B cell (primary cell): ENCODE measurements around the gene HAGH. TPM values are rescaled to one million over a fixed set of nuclear protein-coding genes. Genes with fewer than 3 reads are reported as not detected.

Source experiments
- ATAC-seq: fragments of 200-7000 bp; cut with Tn5 transposase; one replicate; pipeline ENCODE4 v1.10.0; 2021; ENCODE audit warnings: low read depth, mild to moderate bottlenecking, moderate number of reproducible peaks, moderate library complexity
- CTCF ChIA-PET: fragments of 350-600 bp; sonication (Branson Sonifier 250); formaldehyde crosslinking; loops from one replicate; lab custom pipeline; 2021; ENCODE audit warnings: antibody characterized with exemption, inconsistent platforms; lab: Charles Lee
- POLR2A ChIA-PET: fragments of 350-600 bp; sonication (Branson Sonifier 250); formaldehyde crosslinking; loops from one replicate; lab custom pipeline; 2021; ENCODE audit warnings: antibody characterized with exemption; lab: Charles Lee
- DNase-seq: peaks from one replicate; pipeline ENCODE4 v3.0.0; 2013
- H2AFZ ChIP-seq: 2 replicates; pipeline ENCODE4 v1.6.1; 2012; ENCODE audit warnings: mild to moderate bottlenecking, low read depth, low read length; ENCODE audit not compliant: insufficient read depth, poor library complexity, severe bottlenecking
- H3K27ac ChIP-seq, 2 donors: 1 replicate in 1 of 2; 2 replicates in 1 of 2; pipeline ENCODE4 v1.5.1; 2012 to 2013; ENCODE audit warnings: low read length in 2 of 2, mild to moderate bottlenecking in 2 of 2, moderate library complexity in 1 of 2
- H3K27me3 ChIP-seq, 4 experiments: fragments of 200-600 bp in 1 of 4; sonication (generic) in 1 of 4; replicated peaks in 1 of 4; 1 replicate in 2 of 4; 2 replicates in 2 of 4; pipeline versions ENCODE4 v1.6.1 to v1.7.0; 2013 to 2016; ENCODE audit warnings: low read length in 3 of 4, mild to moderate bottlenecking in 2 of 4, mixed read lengths in 1 of 4, moderate library complexity in 1 of 4; ENCODE audit not compliant: insufficient read depth in 4 of 4, control insufficient read depth in 3 of 4; ENCODE audit errors: control extremely low read depth in 1 of 4
- H3K36me3 ChIP-seq, 2 experiments: replicated peaks in 1 of 2; 1 replicate in 1 of 2; 2 replicates in 1 of 2; pipeline versions ENCODE4 v1.6.1 to v1.7.1; 2013; ENCODE audit warnings: low read length in 1 of 2; ENCODE audit not compliant: insufficient read depth in 2 of 2, control insufficient read depth in 1 of 2; ENCODE audit errors: control extremely low read depth in 1 of 2, extremely low read depth in 1 of 2
- H3K4me1 ChIP-seq, 2 donors: fragments of 200-600 bp in 1 of 2; sonication (generic) in 1 of 2; 1 replicate in 1 of 2; 2 replicates in 1 of 2; pipeline versions ENCODE4 v1.5.1 to v1.6.1; 2013 to 2017; ENCODE audit warnings: low read length in 2 of 2; ENCODE audit not compliant: control insufficient read depth in 2 of 2, insufficient read depth in 2 of 2
- H3K4me2 ChIP-seq: replicated peaks from 2 replicates; pipeline ENCODE3; 2012; ENCODE audit warnings: mild to moderate bottlenecking, low read depth, low read length; ENCODE audit not compliant: poor library complexity, severe bottlenecking
- H3K4me3 ChIP-seq, 5 experiments: fragments of 200-600 bp in 1 of 5; sonication (generic) in 1 of 5; 1 replicate in 3 of 5; 2 replicates in 2 of 5; pipeline versions ENCODE4 v1.5.1 to v1.7.0; 2011 to 2016; ENCODE audit warnings: low read length in 4 of 5, mild to moderate bottlenecking in 4 of 5, low read depth in 2 of 5, control low read depth in 1 of 5, moderate library complexity in 1 of 5; ENCODE audit not compliant: insufficient read depth in 1 of 5; ENCODE audit errors: control extremely low read depth in 1 of 5, extremely low read depth in 1 of 5
- H3K79me2 ChIP-seq: fragments of 200-600 bp; sonication (generic); one replicate; pipeline ENCODE4 v1.6.0; 2016; ENCODE audit warnings: low read length; ENCODE audit not compliant: control insufficient read depth, insufficient read depth
- H3K9ac ChIP-seq: fragments of 200-600 bp; sonication (generic); 2 replicates; pipeline ENCODE4 v1.6.1; 2017; ENCODE audit warnings: mild to moderate bottlenecking, low read length, moderate library complexity
- H3K9me3 ChIP-seq, 3 donors: one replicate each; pipeline versions ENCODE4 v1.6.1 to v1.7.1; 2013; ENCODE audit warnings: low read length in 2 of 3; ENCODE audit not compliant: control insufficient read depth in 2 of 3, insufficient read depth in 1 of 3; ENCODE audit errors: control extremely low read depth in 1 of 3
- H4K20me1 ChIP-seq: 2 replicates; pipeline ENCODE4 v1.6.0; 2012; ENCODE audit warnings: mild to moderate bottlenecking, low read length; ENCODE audit not compliant: insufficient read depth, control insufficient read depth, poor library complexity, severe bottlenecking
- H3K27ac Mint-ChIP-seq: one replicate; pipeline ENCODE4 v1.8.0; 2021; ENCODE audit warnings: mixed read lengths
- H3K27me3 Mint-ChIP-seq: one replicate; pipeline ENCODE4 v1.8.0; 2021; ENCODE audit warnings: mixed read lengths
- H3K4me1 Mint-ChIP-seq: one replicate; pipeline ENCODE4 v1.8.0; 2021; ENCODE audit warnings: mixed read lengths
- H3K4me3 Mint-ChIP-seq: one replicate; pipeline ENCODE4 v1.8.0; 2021; ENCODE audit warnings: mixed read lengths
- H3K9me3 Mint-ChIP-seq: one replicate; pipeline ENCODE4 v1.8.0; 2022; ENCODE audit warnings: mixed read lengths; ENCODE audit not compliant: insufficient read depth
- EZH2 ChIP-seq: IDR thresholded peaks from 2 replicates; pipeline ENCODE4 v1.6.1; 2012; ENCODE audit warnings: borderline replicate concordance, low read depth, mild to moderate bottlenecking, moderate library complexity, low read length; ENCODE audit not compliant: insufficient read depth, poor library complexity, severe bottlenecking
- WGBS: methylation state at CpG from one replicate; pipeline ENCODE4 v1.1.5; 2013; ENCODE audit warnings: missing lambda C conversion rate; ENCODE audit not compliant: insufficient coverage; 5-methylcytosine and 5-hydroxymethylcytosine counted together
- intact Hi-C: fragments of 100-400 bp; cut with micrococcal nuclease; formaldehyde crosslinking; loops from one replicate; pipeline ENCODE4 v1.10.0; 2022
- polyA plus RNA-seq: library from polyadenylated mRNA; depleted of rRNA; stranded (reverse); fragments of >200 nt; gene quantifications from 2 replicates; pipeline ENCODE4 v1.2.3, GENCODE V29; 2012
- total RNA-seq, 2 donors: library from RNA; stranded (reverse); fragments of 120-200 nt in 1 of 2; gene quantifications; 1 replicate in 1 of 2; 2 replicates in 1 of 2; pipeline versions ENCODE4 v1.2.3 to v1.2.4, GENCODE V29; 2013 to 2022
- TF ChIP-seq, protein P1 (sequence below): fragments of 200-600 bp; IDR thresholded peaks from one replicate; pipeline ENCODE4 v1.8.0; 2022; ENCODE audit warnings: antibody characterized with exemption, mild to moderate bottlenecking

HAGH gene
- total and polyA plus RNA-seq, 2 donors (not counting 1 experiment from before 2014, with no cell fraction given): 50.6 to 74.2 TPM

GRCh38 chr16:1778200-1779179 lies 48.1 kb downstream of the HAGH start:
- H3K27ac Mint-ChIP-seq: peak overlapping the region; percentile 32
- no peak overlapping the region for H3K4me3 Mint-ChIP-seq
- no peaks in the 10 kb centered on the region for H3K9me3 Mint-ChIP-seq
- intact Hi-C loops: no loop called here
- peaks cover 73% of the 10 kb centered on the region for H4K20me1 ChIP-seq
- no peaks in the 10 kb centered on the region for H3K27me3 Mint-ChIP-seq
- ChIA-PET POLR2A (no interaction called here), CTCF (interaction anchor here (1.3 kb wide), 1 partner anchor 68 kb away, joined by 3 read pairs; no protein-coding TSS in a partner anchor)
- ATAC-seq: no peak
- H3K27me3 ChIP-seq: no peaks in the 10 kb centered on the region
- H3K4me3 ChIP-seq: no peak overlapping the region
- WGBS: 94% methylated on average over 32 of the region's 34 CpGs
- H3K4me1 Mint-ChIP-seq: peaks cover 32% of the 10 kb centered on the region
- H3K4me2 ChIP-seq: no peak overlapping the region
- H3K27ac ChIP-seq: no peak overlapping the region
- no peak for DNase-seq
- H2AFZ ChIP-seq: no peak overlapping the region
- peaks cover 21 to 40% of the 10 kb centered on the region in 2 donors for H3K4me1 ChIP-seq
- H3K36me3 ChIP-seq: peaks cover 0 to 29% of the 10 kb centered on the region in 2 experiments
- TF ChIP-seq, protein P1, sequence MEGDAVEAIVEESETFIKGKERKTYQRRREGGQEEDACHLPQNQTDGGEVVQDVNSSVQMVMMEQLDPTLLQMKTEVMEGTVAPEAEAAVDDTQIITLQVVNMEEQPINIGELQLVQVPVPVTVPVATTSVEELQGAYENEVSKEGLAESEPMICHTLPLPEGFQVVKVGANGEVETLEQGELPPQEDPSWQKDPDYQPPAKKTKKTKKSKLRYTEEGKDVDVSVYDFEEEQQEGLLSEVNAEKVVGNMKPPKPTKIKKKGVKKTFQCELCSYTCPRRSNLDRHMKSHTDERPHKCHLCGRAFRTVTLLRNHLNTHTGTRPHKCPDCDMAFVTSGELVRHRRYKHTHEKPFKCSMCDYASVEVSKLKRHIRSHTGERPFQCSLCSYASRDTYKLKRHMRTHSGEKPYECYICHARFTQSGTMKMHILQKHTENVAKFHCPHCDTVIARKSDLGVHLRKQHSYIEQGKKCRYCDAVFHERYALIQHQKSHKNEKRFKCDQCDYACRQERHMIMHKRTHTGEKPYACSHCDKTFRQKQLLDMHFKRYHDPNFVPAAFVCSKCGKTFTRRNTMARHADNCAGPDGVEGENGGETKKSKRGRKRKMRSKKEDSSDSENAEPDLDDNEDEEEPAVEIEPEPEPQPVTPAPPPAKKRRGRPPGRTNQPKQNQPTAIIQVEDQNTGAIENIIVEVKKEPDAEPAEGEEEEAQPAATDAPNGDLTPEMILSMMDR: no peak
- no peak for TF ChIP-seq EZH2
- H3K79me2 ChIP-seq: peaks cover 51% of the 10 kb centered on the region
- H3K9me3 ChIP-seq: no peaks in the 10 kb centered on the region
- no peak overlapping the region for H3K9ac ChIP-seq
